ENCODE results near the gene GABARAP. TPM values are rescaled to one million over a fixed set of nuclear protein-coding genes. Genes with fewer than 3 reads are reported as not detected.

GABARAP gene
- total and polyA plus RNA-seq, 10 of the 15 experiments (the other 5 are each of a cell fraction or from before 2014, with no cell fraction given) = 134 to 613 (median 285) TPM

- no peak for TF ChIP-seq PAX5 (IDR thresholded peaks at IDR 0.05; ENCODE audit: borderline replicate concordance, low read depth, low read length)
- TF ChIP-seq SIX5 (IDR thresholded peaks at IDR 0.05; ENCODE audit: low read depth, low read length, severe bottlenecking) = peak; percentile 97
- TF ChIP-seq YBX1 (IDR thresholded peaks at IDR 0.05) = no peak
- 0 out of 2 replicates have a peak, but pooled peaks have one; percentile 5 for TF ChIP-seq SMC3 (IDR thresholded peaks at IDR 0.05; ENCODE audit: borderline replicate concordance, low read length)
- no peak for TF ChIP-seq MTA2 (IDR thresholded peaks at IDR 0.05; ENCODE audit: low read depth)
- no peak for TF ChIP-seq NR2F1 (conservative IDR thresholded peaks at IDR 0.05)
- 0 out of 2 replicates have a peak, but pooled peaks have one; percentile 23 for TF ChIP-seq NKRF (conservative IDR thresholded peaks at IDR 0.05)
- peak; percentile 55 for TF ChIP-seq CREM (IDR thresholded peaks at IDR 0.05; ENCODE audit: low read depth)
- 0 out of 2 replicates have a peak, but pooled peaks have one; percentile 13 for TF ChIP-seq MEF2A (IDR thresholded peaks at IDR 0.05; ENCODE audit: insufficient read depth, low read depth, low read length)
- no peak for TF ChIP-seq ZBED1 (IDR thresholded peaks at IDR 0.05; ENCODE audit: borderline replicate concordance)
- 0 out of 2 replicates have a peak, but pooled peaks have one; percentile 25 for TF ChIP-seq SPI1 (IDR thresholded peaks at IDR 0.05; ENCODE audit: borderline replicate concordance, insufficient read depth, low read depth, low read length)
- TF ChIP-seq CBFB (IDR thresholded peaks at IDR 0.05; ENCODE audit: low read depth) = no peak
- TF ChIP-seq TCF3 (IDR thresholded peaks at IDR 0.05; ENCODE audit: borderline replicate concordance, insufficient read depth, low read depth, low read length) = no peak
- TF ChIP-seq MYC (IDR thresholded peaks at IDR 0.05; ENCODE audit: insufficient read depth, insufficient read length, insufficient replicate concordance, low read length, severe bottlenecking) = no peak
- peak; percentile 62; the same call in 1 of the 2 replicates for TF ChIP-seq RUNX3 (IDR thresholded peaks at IDR 0.05; ENCODE audit: low read length)
- peak; percentile 62 for TF ChIP-seq SIN3A (IDR thresholded peaks at IDR 0.05; ENCODE audit: low read depth, low read length)
- TF ChIP-seq MXI1 (IDR thresholded peaks at IDR 0.05; ENCODE audit: low read depth, low read length) = no peak
- peak in 1 of 2 experiments; percentile 35; a peak in 1 of 4 replicates for TF ChIP-seq BHLHE40 (IDR thresholded peaks at IDR 0.05; ENCODE audit: borderline replicate concordance in 1 of 2, low read depth in 2 of 2, low read length in 1 of 2)
- peak; percentile 56 to 59 (median 56); a peak in 5 of 6 replicates for TF ChIP-seq CTCF (IDR thresholded peaks at IDR 0.05 in 2 of 3, conservative IDR thresholded peaks at IDR 0.05 in 1 of 3; ENCODE audit: control insufficient read depth in 2 of 3, extremely low read depth in 1 of 3, insufficient read depth in 1 of 3, low read depth in 3 of 3, low read length in 3 of 3)
- no peak for TF ChIP-seq IKZF2 (IDR thresholded peaks at IDR 0.05)
- peak; percentile 84 for TF ChIP-seq CREB1 (IDR thresholded peaks at IDR 0.05; ENCODE audit: low read depth)
- TF ChIP-seq CHD2 (IDR thresholded peaks at IDR 0.05; ENCODE audit: borderline replicate concordance, low read depth, low read length) = peak; percentile 68
- no peak for TF ChIP-seq BACH1 (IDR thresholded peaks at IDR 0.05; ENCODE audit: borderline replicate concordance)
- no peak for TF ChIP-seq POU2F2 (IDR thresholded peaks at IDR 0.05; ENCODE audit: borderline replicate concordance, low read depth, low read length)
- peak; percentile 91 for TF ChIP-seq SP1 (IDR thresholded peaks at IDR 0.05; ENCODE audit: low read depth, low read length)
- no peak for TF ChIP-seq YY1 (IDR thresholded peaks at IDR 0.05; ENCODE audit: low read depth, low read length)
- TF ChIP-seq TCF12 (IDR thresholded peaks at IDR 0.05; ENCODE audit: low read depth, low read length) = no peak
- no peak for TF ChIP-seq CEBPB (IDR thresholded peaks at IDR 0.05; ENCODE audit: borderline replicate concordance in 1 of 2, low read depth in 2 of 2, low read length in 2 of 2)
- TF ChIP-seq TCF7 (IDR thresholded peaks at IDR 0.05; ENCODE audit: borderline replicate concordance) = no peak
Observed at GRCh38 chr17:7214300-7215135, 27.7 kb downstream of the GABARAP start (continued).

All from GM12878 (cell line).